Testis (tissue), 2 donors: ENCODE data around the gene WT1.

Source experiments
- POLR2A ChIP-seq: fragments of 450-650 bp; IDR thresholded peaks from one replicate; pipeline ENCODE4 v1.6.1; 2017; ENCODE audit warnings: antibody characterized with exemption, mild to moderate bottlenecking, moderate library complexity
- TF ChIP-seq, protein P1 (sequence below), 3 experiments: fragments of 450-650 bp in 2 of 3; fragments of 200-600 bp in 1 of 3; sonication (generic) in 1 of 3; IDR thresholded peaks; one replicate each; pipeline ENCODE4 v1.5.1; 2016 to 2019; ENCODE audit warnings: antibody characterized with exemption in 3 of 3, mild to moderate bottlenecking in 2 of 3, moderate library complexity in 1 of 3

DNA sequence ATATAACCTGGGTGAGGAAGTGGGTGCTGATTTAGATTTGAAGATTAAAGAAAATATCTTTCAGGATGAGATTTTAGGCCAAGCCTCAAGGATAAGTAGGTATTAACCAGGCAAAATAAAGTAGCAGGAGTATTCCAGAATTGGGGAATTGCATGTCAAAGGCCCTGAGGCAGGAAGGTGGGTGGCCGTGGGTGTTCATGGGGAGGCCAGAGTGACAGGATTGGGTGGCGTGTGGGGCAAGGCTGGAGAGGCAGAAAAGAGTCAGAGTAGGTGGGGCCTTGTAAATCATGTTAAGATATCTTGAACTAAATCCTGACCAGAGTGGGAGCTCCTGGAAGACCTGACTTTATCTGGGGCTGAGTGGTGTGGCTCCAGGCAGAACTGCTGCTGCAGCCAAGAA is 19.7 kb upstream of the WT1 start:
- no peak for TF ChIP-seq POLR2A
- TF ChIP-seq, protein P1, sequence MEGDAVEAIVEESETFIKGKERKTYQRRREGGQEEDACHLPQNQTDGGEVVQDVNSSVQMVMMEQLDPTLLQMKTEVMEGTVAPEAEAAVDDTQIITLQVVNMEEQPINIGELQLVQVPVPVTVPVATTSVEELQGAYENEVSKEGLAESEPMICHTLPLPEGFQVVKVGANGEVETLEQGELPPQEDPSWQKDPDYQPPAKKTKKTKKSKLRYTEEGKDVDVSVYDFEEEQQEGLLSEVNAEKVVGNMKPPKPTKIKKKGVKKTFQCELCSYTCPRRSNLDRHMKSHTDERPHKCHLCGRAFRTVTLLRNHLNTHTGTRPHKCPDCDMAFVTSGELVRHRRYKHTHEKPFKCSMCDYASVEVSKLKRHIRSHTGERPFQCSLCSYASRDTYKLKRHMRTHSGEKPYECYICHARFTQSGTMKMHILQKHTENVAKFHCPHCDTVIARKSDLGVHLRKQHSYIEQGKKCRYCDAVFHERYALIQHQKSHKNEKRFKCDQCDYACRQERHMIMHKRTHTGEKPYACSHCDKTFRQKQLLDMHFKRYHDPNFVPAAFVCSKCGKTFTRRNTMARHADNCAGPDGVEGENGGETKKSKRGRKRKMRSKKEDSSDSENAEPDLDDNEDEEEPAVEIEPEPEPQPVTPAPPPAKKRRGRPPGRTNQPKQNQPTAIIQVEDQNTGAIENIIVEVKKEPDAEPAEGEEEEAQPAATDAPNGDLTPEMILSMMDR (IDR thresholded peaks at IDR 0.05), result no peak
